H1 (cell line): Measurements from ENCODE around the gene TRIM44. TPM values are rescaled to one million over a fixed set of nuclear protein-coding genes. Genes with fewer than 3 reads are reported as not detected.

ENCODE experiments used
- CTCF ChIA-PET: fragments of 300-600 bp; sonication (Branson Sonifier 250); formaldehyde crosslinking; loops from one replicate; lab custom pipeline; 2021; ENCODE audit not compliant: partially characterized antibody; lab: Charles Lee
- POLR2A ChIA-PET: fragments of 300-600 bp; sonication (Branson Sonifier 250); formaldehyde crosslinking; loops from one replicate; lab custom pipeline; 2021; ENCODE audit warnings: inconsistent platforms; ENCODE audit not compliant: partially characterized antibody; lab: Charles Lee
- DNase-seq, 2 experiments: peaks; one replicate each; pipeline versions ENCODE4 v3.0.0 to v3.0.0-alpha.2; 2010 to 2022; ENCODE audit warnings: low spot score in 2 of 2, low read depth in 1 of 2, mixed read lengths in 1 of 2
- FAIRE-seq: peaks from 2 replicates; lab custom pipeline; 2011; peaks lifted over from hg19 to GRCh38; lab: Jason Lieb, UNC
- H2AFZ ChIP-seq: 2 replicates; pipeline ENCODE4 v1.8.1; 2012; ENCODE audit warnings: low read length, inconsistent platforms
- H2AK5ac ChIP-seq: 2 replicates; pipeline ENCODE4 v1.6.1; 2013; ENCODE audit warnings: low read depth, low read length
- H2BK120ac ChIP-seq: replicated peaks from 2 replicates; pipeline ENCODE3; 2013; ENCODE audit warnings: low read depth, low read length, inconsistent platforms
- H2BK12ac ChIP-seq: 2 replicates; pipeline ENCODE4 v1.6.1; 2013; ENCODE audit warnings: low read depth, low read length
- H2BK15ac ChIP-seq: 2 replicates; pipeline ENCODE4 v1.6.1; 2013; ENCODE audit warnings: low read length
- H2BK20ac ChIP-seq: 2 replicates; pipeline ENCODE4 v1.6.1; 2013; ENCODE audit warnings: low read length
- H2BK5ac ChIP-seq: 2 replicates; pipeline ENCODE4 v1.6.1; 2013; ENCODE audit warnings: low read depth, low read length
- H3K14ac ChIP-seq: 2 replicates; pipeline ENCODE4 v1.6.1; 2013; ENCODE audit warnings: inconsistent platforms; ENCODE audit not compliant: insufficient read length
- H3K18ac ChIP-seq: 2 replicates; pipeline ENCODE4 v1.6.1; 2013; ENCODE audit warnings: low read length; ENCODE audit errors: extremely low read depth
- H3K23ac ChIP-seq: 2 replicates; pipeline ENCODE4 v1.6.1; 2013; ENCODE audit warnings: inconsistent platforms; ENCODE audit not compliant: insufficient read length
- H3K23me2 ChIP-seq: 2 replicates; pipeline ENCODE4 v1.6.1; 2013; ENCODE audit warnings: low read depth, low read length
- H3K27ac ChIP-seq: 2 replicates; pipeline ENCODE4 v1.6.1; 2011; ENCODE audit warnings: low read depth, low read length, inconsistent platforms
- H3K27me3 ChIP-seq, 4 experiments: replicated peaks in 1 of 4; 1 replicate in 1 of 4; 2 replicates in 3 of 4; pipeline versions ENCODE4 v1.6.1 to v1.8.1; 2011 to 2013; ENCODE audit warnings: low read length in 3 of 4, mild to moderate bottlenecking in 3 of 4, inconsistent platforms in 2 of 4, mixed read lengths in 2 of 4, moderate library complexity in 1 of 4; ENCODE audit not compliant: control insufficient read depth in 3 of 4, insufficient read depth in 3 of 4; ENCODE audit errors: extremely low read depth in 1 of 4
- H3K36me3 ChIP-seq, 4 experiments: 2 replicates each; pipeline versions ENCODE4 v1.6.1 to v1.8.1; 2011 to 2013; ENCODE audit warnings: mild to moderate bottlenecking in 4 of 4, low read length in 3 of 4, moderate library complexity in 2 of 4, control low read depth in 1 of 4, inconsistent platforms in 1 of 4; ENCODE audit not compliant: insufficient read depth in 4 of 4, control insufficient read depth in 2 of 4
- H3K4ac ChIP-seq: replicated peaks from 2 replicates; pipeline ENCODE3; 2013; ENCODE audit warnings: low read length, low read depth, mixed read lengths, inconsistent platforms; ENCODE audit not compliant: insufficient read length
- H3K4me1 ChIP-seq, 4 experiments: replicated peaks in 1 of 4; 1 replicate in 1 of 4; 2 replicates in 3 of 4; pipeline versions ENCODE4 v1.6.1 to v1.8.1; 2011 to 2013; ENCODE audit warnings: low read length in 3 of 4, inconsistent platforms in 2 of 4, mixed read lengths in 1 of 4; ENCODE audit not compliant: insufficient read depth in 4 of 4, control insufficient read depth in 3 of 4
- H3K4me2 ChIP-seq, 2 experiments: 2 replicates each; pipeline versions ENCODE4 v1.6.1 to v1.8.1; 2011 to 2013; ENCODE audit warnings: low read depth in 2 of 2, low read length in 2 of 2, control low read depth in 1 of 2, inconsistent platforms in 1 of 2, mild to moderate bottlenecking in 1 of 2; ENCODE audit not compliant: insufficient read depth in 1 of 2
- H3K4me3 ChIP-seq, 4 experiments: fragments of 200-600, 300-600 bp in 1 of 4; sonication (generic), shearing (Covaris generic), sonication (Bioruptor Twin) in 1 of 4; 2 replicates each; pipeline versions ENCODE4 v1.5.1 to v1.8.1; 2011 to 2016; ENCODE audit warnings: low read length in 4 of 4, low read depth in 3 of 4, control low read depth in 2 of 4, inconsistent platforms in 2 of 4, mild to moderate bottlenecking in 2 of 4, mixed read lengths in 1 of 4, moderate library complexity in 1 of 4; ENCODE audit not compliant: insufficient read depth in 2 of 4; ENCODE audit errors: extremely low read depth in 1 of 4
- H3K56ac ChIP-seq: replicated peaks from 2 replicates; pipeline ENCODE3; 2013; ENCODE audit warnings: low read depth, mild to moderate bottlenecking, mixed read lengths, low read length, inconsistent platforms; ENCODE audit not compliant: insufficient read length
- H3K79me1 ChIP-seq: 2 replicates; pipeline ENCODE4 v1.6.1; 2013; ENCODE audit warnings: low read depth, low read length, control low read depth
- H3K79me2 ChIP-seq, 2 experiments: 2 replicates each; pipeline versions ENCODE4 v1.6.1 to v1.8.1; 2012 to 2013; ENCODE audit warnings: low read length in 2 of 2, mild to moderate bottlenecking in 2 of 2, inconsistent platforms in 1 of 2; ENCODE audit not compliant: insufficient read depth in 2 of 2, control insufficient read depth in 1 of 2
- H3K9ac ChIP-seq, 4 experiments: replicated peaks in 1 of 4; 1 replicate in 1 of 4; 2 replicates in 3 of 4; pipeline versions ENCODE4 v1.6.1 to v1.8.1; 2011 to 2013; ENCODE audit warnings: low read depth in 3 of 4, low read length in 3 of 4, control low read depth in 2 of 4, mild to moderate bottlenecking in 2 of 4, moderate library complexity in 2 of 4, inconsistent platforms in 1 of 4; ENCODE audit errors: extremely low read depth in 1 of 4
- H3K9me3 ChIP-seq, 2 experiments: 2 replicates each; pipeline versions ENCODE4 v1.6.1 to v1.8.1; 2012 to 2013; ENCODE audit warnings: mild to moderate bottlenecking in 2 of 2, moderate library complexity in 2 of 2, control low read depth in 1 of 2, inconsistent platforms in 1 of 2, low read depth in 1 of 2, low read length in 1 of 2, mixed read lengths in 1 of 2; ENCODE audit not compliant: insufficient read depth in 2 of 2
- H4K20me1 ChIP-seq, 2 experiments: replicated peaks in 1 of 2; 2 replicates each; pipeline versions ENCODE3 to v1.8.1; 2011 to 2013; ENCODE audit warnings: inconsistent platforms in 2 of 2, low read length in 2 of 2, mild to moderate bottlenecking in 1 of 2; ENCODE audit not compliant: insufficient read depth in 2 of 2, control insufficient read depth in 1 of 2
- H4K5ac ChIP-seq: 2 replicates; pipeline ENCODE4 v1.6.1; 2013; ENCODE audit warnings: low read length, low read depth, mixed read lengths, inconsistent platforms; ENCODE audit not compliant: insufficient read length
- H4K8ac ChIP-seq: 2 replicates; pipeline ENCODE4 v1.8.0; 2013; ENCODE audit warnings: mild to moderate bottlenecking, moderate library complexity, low read length, inconsistent platforms; ENCODE audit not compliant: insufficient read depth; ENCODE audit errors: extremely low read depth
- H4K91ac ChIP-seq: replicated peaks from 2 replicates; pipeline ENCODE3; 2013; ENCODE audit warnings: low read length, mixed read lengths, inconsistent platforms; ENCODE audit not compliant: insufficient read length
- ATF2 ChIP-seq: IDR thresholded peaks from 2 replicates; pipeline ENCODE4 v1.6.1; 2012; ENCODE audit warnings: low read length, inconsistent platforms
- CTCF ChIP-seq, 3 experiments: IDR thresholded peaks; 1 replicate in 2 of 3; 2 replicates in 1 of 3; pipeline versions ENCODE4 v1.5.1 to v1.6.1; 2011; ENCODE audit warnings: low read length in 3 of 3, mild to moderate bottlenecking in 3 of 3, inconsistent platforms in 2 of 3, low read depth in 1 of 3, moderate library complexity in 1 of 3; ENCODE audit not compliant: insufficient read depth in 1 of 3; ENCODE audit errors: control extremely low read depth in 1 of 3
- RAD21 ChIP-seq, 2 experiments: IDR thresholded peaks in 1 of 2; conservative IDR thresholded peaks in 1 of 2; 2 replicates each; pipeline ENCODE4 v1.6.1; 2011; ENCODE audit warnings: low read depth in 2 of 2, low read length in 2 of 2, improper control_type of control experiment in 1 of 2, inconsistent platforms in 1 of 2, mild to moderate bottlenecking in 1 of 2, moderate library complexity in 1 of 2
- RBBP5 ChIP-seq: IDR thresholded peaks from 2 replicates; pipeline ENCODE4 v1.7.1; 2012; ENCODE audit warnings: low read depth, mild to moderate bottlenecking, inconsistent platforms, low read length, moderate library complexity, borderline replicate concordance
- TAF7 ChIP-seq: optimal IDR thresholded peaks from 2 replicates; pipeline ENCODE3; 2011; ENCODE audit warnings: low read depth, mild to moderate bottlenecking, inconsistent platforms, low read length, moderate library complexity, borderline replicate concordance
- TCF12 ChIP-seq: IDR thresholded peaks from 2 replicates; pipeline ENCODE4 v1.6.1; 2011; ENCODE audit warnings: low read depth, mild to moderate bottlenecking, low read length
- ZNF274 ChIP-seq: IDR thresholded peaks from 2 replicates; pipeline ENCODE4 v1.7.0; 2012; ENCODE audit warnings: low read length, borderline replicate concordance; ENCODE audit errors: extremely low read depth
- WGBS, 2 experiments: shearing (Covaris generic) in 1 of 2; methylation state at CpG; one replicate each; pipeline versions ENCODE4 v1.1.6 to v1.1.7; 2013 to 2015; ENCODE audit warnings: low lambda C conversion rate in 2 of 2, mixed read lengths in 2 of 2, inconsistent platforms in 1 of 2, low coverage in 1 of 2, missing lambda C conversion rate in 1 of 2; ENCODE audit not compliant: insufficient replicate concordance in 2 of 2, insufficient coverage in 1 of 2, insufficient read length in 1 of 2; ENCODE audit errors: extremely low coverage in 1 of 2, missing lambda C conversion rate in 1 of 2; 5-methylcytosine and 5-hydroxymethylcytosine counted together
- polyA plus RNA-seq, 7 experiments: library from polyadenylated mRNA; depleted of rRNA in 3 of 7; stranded (reverse) in 5 of 7; unstranded in 2 of 7; fragments of >200 nt in 5 of 7; fragments of 200-250 nt in 2 of 7; gene quantifications; 1 replicate in 5 of 7; 2 replicates in 1 of 7; 4 replicates in 1 of 7; pipeline versions ENCODE4 v1.2.1 to v1.2.3, GENCODE V29; 2011 to 2013; ENCODE audit warnings: missing spikeins in 2 of 7, mixed read lengths in 2 of 7
- total RNA-seq: library from RNA; stranded (reverse); fragmentation: NEBNext Ultra II Directional; extraction: Animal tissue kit (Norgen Biotek cat#: 25700); gene quantifications from 2 replicates; pipeline ENCODE4 v1.2.1, GENCODE V29; 2021

Gene TRIM44
- total and polyA plus RNA-seq, 2 of the 8 experiments (the other 6 are each of a cell fraction or from before 2014, with no cell fraction given), result 13.9 to 34.4 TPM

GRCh38 chr11:35864131-35864530 is 201.6 kb downstream of the TRIM44 start:
- Histone ChIP-seq H3K4me2 (no peak overlapping the region), H3K27ac (no peak overlapping the region), H3K36me3 (no peaks in the 10 kb centered on the region), H3K4me3 (no peak overlapping the region), H3K4ac (no peak overlapping the region), H3K23me2 (no peaks in the 10 kb centered on the region), H3K14ac (no peak overlapping the region), H2AFZ (no peak overlapping the region), H3K27me3 (no peaks in the 10 kb centered on the region), H3K79me1 (no peaks in the 10 kb centered on the region), H2BK12ac (no peak overlapping the region), H4K91ac (no peak overlapping the region), H3K9me3 (peaks cover 0 to 2% of the 10 kb centered on the region in 2 experiments; a peak in 2 of 4 replicates), H4K5ac (no peak overlapping the region), H2AK5ac (no peak overlapping the region), H4K8ac (no peak overlapping the region), H3K79me2 (no peaks in the 10 kb centered on the region), H4K20me1 (no peaks in the 10 kb centered on the region), H2BK15ac (no peak overlapping the region), H3K56ac (no peak overlapping the region), H3K23ac (no peak overlapping the region), H3K18ac (no peak overlapping the region), H3K9ac (no peak overlapping the region), H2BK120ac (no peak overlapping the region), H2BK20ac (no peak overlapping the region), H2BK5ac (no peak overlapping the region), H3K4me1 (no peaks in the 10 kb centered on the region)
- ChIA-PET POLR2A (no interaction called here), CTCF (interaction anchor here (0.8 to 3.3 kb wide), 3 partner anchors 29 to 267 kb away, joined by 3 to 17 read pairs (median 4); no protein-coding TSS in a partner anchor)
- 97% methylated on average over 2 of the region's 2 CpGs; no CpG with 5 or more reads in 1 of the 2 experiments for WGBS, 2 experiments
- DNase-seq, result no peak
- FAIRE-seq, result no peak
- TF ChIP-seq ATF2 (no peak), RBBP5 (no peak), CTCF (IDR thresholded peaks at IDR 0.05; ENCODE audit: control extremely low read depth in 1 of 3, insufficient read depth in 1 of 3, low read depth in 1 of 3, low read length in 3 of 3) (no peak), RAD21 (IDR thresholded peaks at IDR 0.05 in 1 of 2, conservative IDR thresholded peaks at IDR 0.05 in 1 of 2; ENCODE audit: low read depth in 2 of 2, low read length in 2 of 2) (no peak), TAF7 (no peak), ZNF274 (no peak), TCF12 (no peak)
